PC-3 (cell line): ENCODE measurements around the gene CAPN13. TPM values are rescaled to one million over a fixed set of nuclear protein-coding genes. Genes with fewer than 3 reads are reported as not detected.

Experiments used
- ATAC-seq: fragments of 200-7000 bp; cut with Tn5 transposase; 2 replicates; pipeline ENCODE4 v1.9.1; 2020; ENCODE audit warnings: mild to moderate bottlenecking, moderate library complexity
- BruUV-seq: library from RNA; stranded (reverse); fragments of 400-500 nt; replicated peaks from 2 replicates; lab custom pipeline; 2021; lab: Mats Ljungman, UMichigan
- CTCF ChIA-PET: fragments of 300-600 bp; sonication (Branson Sonifier 250); formaldehyde crosslinking; loops from one replicate; lab custom pipeline; 2022; ENCODE audit warnings: antibody characterized with exemption; lab: Charles Lee
- POLR2A ChIA-PET: fragments of 300-600 bp; sonication (Branson Sonifier 250); formaldehyde crosslinking; loops from one replicate; lab custom pipeline; 2022; ENCODE audit warnings: antibody characterized with exemption; ENCODE audit not compliant: unreplicated experiment; lab: Charles Lee
- DNase-seq: peaks from one replicate; pipeline ENCODE4 v3.0.0-alpha.2; 2015
- H2AFZ ChIP-seq: fragments of 300-600 bp; sonication (generic); 2 replicates; pipeline ENCODE4 v1.6.0; 2016; ENCODE audit warnings: antibody characterized with exemption, low read length
- H3F3A ChIP-seq: fragments of 300-600 bp; sonication (generic); one replicate; pipeline ENCODE4 v1.6.0; 2017; ENCODE audit warnings: antibody characterized with exemption, low read length, control low read depth, mild to moderate bottlenecking; ENCODE audit not compliant: unreplicated experiment
- H3K27ac ChIP-seq: fragments of 300-600 bp; sonication (generic); 2 replicates; pipeline ENCODE4 v1.5.1; 2016; ENCODE audit warnings: mild to moderate bottlenecking, low read length
- H3K27me3 ChIP-seq: fragments of 300-600 bp; sonication (generic); 2 replicates; pipeline ENCODE4 v1.6.1; 2016; ENCODE audit warnings: low read length, mixed read lengths
- H3K36me3 ChIP-seq: fragments of 300-600 bp; sonication (generic); 2 replicates; pipeline ENCODE4 v1.6.1; 2016; ENCODE audit warnings: low read depth, mixed run types, low read length, mixed read lengths
- H3K4me1 ChIP-seq: fragments of 300-600 bp; sonication (generic); 2 replicates; pipeline ENCODE4 v1.5.1; 2016; ENCODE audit warnings: low read length; ENCODE audit not compliant: insufficient read depth
- H3K4me2 ChIP-seq: fragments of 300-600 bp; sonication (generic); 2 replicates; pipeline ENCODE4 v1.6.0; 2016; ENCODE audit warnings: low read length
- H3K4me3 ChIP-seq: fragments of 300-600 bp; sonication (generic); 2 replicates; pipeline ENCODE4 v1.5.1; 2016; ENCODE audit warnings: mild to moderate bottlenecking, low read length, mixed read lengths
- H3K79me2 ChIP-seq: fragments of 300-600 bp; sonication (generic); 2 replicates; pipeline ENCODE4 v1.6.1; 2017; ENCODE audit warnings: low read length, mixed read lengths
- H3K9ac ChIP-seq: fragments of 300-600 bp; sonication (generic); 2 replicates; pipeline ENCODE4 v1.6.0; 2016; ENCODE audit warnings: mild to moderate bottlenecking, low read length
- H3K9me2 ChIP-seq: fragments of 300-600 bp; sonication (generic); replicated peaks from 2 replicates; pipeline ENCODE4 v1.6.1; 2016; ENCODE audit warnings: mixed run types, low read length, mixed read lengths
- H3K9me3 ChIP-seq: fragments of 300-600 bp; sonication (generic); 2 replicates; pipeline ENCODE4 v1.6.1; 2016; ENCODE audit warnings: low read length, mixed read lengths
- H4K20me1 ChIP-seq: fragments of 300-600 bp; sonication (generic); 2 replicates; pipeline ENCODE4 v1.6.1; 2016; ENCODE audit warnings: low read length, mixed read lengths
- EZH2 ChIP-seq: fragments of 300-600 bp; sonication (generic); IDR thresholded peaks from one replicate; pipeline ENCODE4 v1.6.1; 2017; ENCODE audit warnings: antibody characterized with exemption, mild to moderate bottlenecking, low read length; ENCODE audit not compliant: unreplicated experiment
- EZH2phosphoT487 ChIP-seq: fragments of 300-600 bp; sonication (generic); IDR thresholded peaks from 2 replicates; pipeline ENCODE4 v1.6.1; 2018; ENCODE audit warnings: mild to moderate bottlenecking, antibody characterized with exemption, low read length, borderline replicate concordance
- intact Hi-C: fragments of 100-400 bp; cut with micrococcal nuclease; formaldehyde crosslinking; loops from 2 replicates; pipeline ENCODE4 v1.9.0; 2023
- total RNA-seq: library from RNA; depleted of rRNA; stranded (reverse); fragments of >200 nt; gene quantifications from 2 replicates; pipeline ENCODE4 v1.2.3, GENCODE V29; 2014
- TF ChIP-seq, protein P1 (sequence below): fragments of 300-600 bp; sonication (generic); conservative IDR thresholded peaks from 2 replicates; pipeline ENCODE4 v1.5.1; 2017; ENCODE audit warnings: antibody characterized with exemption, low read depth, mild to moderate bottlenecking, low read length

Gene CAPN13
- total RNA-seq, 1 experiment from 2014 or later: 0.44 TPM

DNA sequence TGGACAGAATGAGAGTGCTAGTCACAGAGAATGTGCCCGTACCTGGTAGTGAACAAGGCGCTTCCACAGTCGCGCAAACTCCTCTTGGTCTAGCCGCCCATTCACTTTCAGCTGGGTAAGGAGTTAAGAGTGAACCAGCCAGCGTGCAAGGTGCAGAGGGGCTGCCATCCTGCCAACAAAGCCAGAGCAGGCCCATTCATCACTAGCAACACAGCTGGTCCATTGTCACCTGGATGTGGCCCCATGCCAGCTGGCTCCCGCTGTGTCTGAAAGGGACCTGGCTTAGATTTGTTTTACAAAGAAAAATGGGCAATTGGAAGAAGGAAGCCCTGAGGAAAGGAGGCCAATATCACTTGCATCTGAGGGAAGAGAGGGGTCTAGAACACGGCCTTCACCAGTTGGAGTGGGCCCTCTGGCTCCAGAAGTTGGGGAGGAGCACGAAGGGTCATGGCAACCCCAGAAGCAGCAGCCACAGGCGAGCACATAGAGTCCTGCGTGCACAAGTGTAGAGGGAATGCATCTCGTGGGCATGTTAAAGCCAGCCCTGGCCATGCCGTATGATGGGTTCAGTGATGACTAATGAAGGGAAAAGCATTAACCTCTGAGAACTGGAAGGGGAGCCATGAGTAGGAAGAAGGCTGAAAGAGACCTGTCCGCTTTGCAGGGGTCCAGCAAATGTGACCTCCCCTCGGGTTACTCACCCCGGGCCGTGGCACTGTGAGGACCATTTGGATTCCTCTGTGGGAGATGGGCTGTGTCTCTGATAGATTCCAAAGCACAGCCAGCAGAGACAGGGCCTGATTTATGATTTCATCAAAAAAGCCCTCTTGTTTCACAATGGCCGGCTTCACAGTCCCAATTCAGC, 70.6 kb downstream of the CAPN13 start:
- Histone ChIP-seq H3K27ac (no peak overlapping the region), H3F3A (no peaks in the 10 kb centered on the region), H3K27me3 (peaks cover 60% of the 10 kb centered on the region), H3K79me2 (no peaks in the 10 kb centered on the region), H3K4me3 (no peak overlapping the region), H3K9me3 (no peaks in the 10 kb centered on the region), H3K9ac (no peak overlapping the region), H4K20me1 (no peaks in the 10 kb centered on the region), H3K4me1 (no peaks in the 10 kb centered on the region), H2AFZ (no peak overlapping the region), H3K4me2 (no peak overlapping the region), H3K36me3 (no peaks in the 10 kb centered on the region), H3K9me2 (no peaks in the 10 kb centered on the region)
- CTCF ChIA-PET: no interaction called here
- DNase-seq (no peak), ATAC-seq (no peak)
- intact Hi-C loops: no loop called here
- TF ChIP-seq, protein P1, sequence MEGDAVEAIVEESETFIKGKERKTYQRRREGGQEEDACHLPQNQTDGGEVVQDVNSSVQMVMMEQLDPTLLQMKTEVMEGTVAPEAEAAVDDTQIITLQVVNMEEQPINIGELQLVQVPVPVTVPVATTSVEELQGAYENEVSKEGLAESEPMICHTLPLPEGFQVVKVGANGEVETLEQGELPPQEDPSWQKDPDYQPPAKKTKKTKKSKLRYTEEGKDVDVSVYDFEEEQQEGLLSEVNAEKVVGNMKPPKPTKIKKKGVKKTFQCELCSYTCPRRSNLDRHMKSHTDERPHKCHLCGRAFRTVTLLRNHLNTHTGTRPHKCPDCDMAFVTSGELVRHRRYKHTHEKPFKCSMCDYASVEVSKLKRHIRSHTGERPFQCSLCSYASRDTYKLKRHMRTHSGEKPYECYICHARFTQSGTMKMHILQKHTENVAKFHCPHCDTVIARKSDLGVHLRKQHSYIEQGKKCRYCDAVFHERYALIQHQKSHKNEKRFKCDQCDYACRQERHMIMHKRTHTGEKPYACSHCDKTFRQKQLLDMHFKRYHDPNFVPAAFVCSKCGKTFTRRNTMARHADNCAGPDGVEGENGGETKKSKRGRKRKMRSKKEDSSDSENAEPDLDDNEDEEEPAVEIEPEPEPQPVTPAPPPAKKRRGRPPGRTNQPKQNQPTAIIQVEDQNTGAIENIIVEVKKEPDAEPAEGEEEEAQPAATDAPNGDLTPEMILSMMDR: no peak
- no peak for TF ChIP-seq EZH2phosphoT487
- no peak for TF ChIP-seq EZH2
- no TSS peak for BruUV-seq
- POLR2A ChIA-PET: no interaction called here

DNA sequence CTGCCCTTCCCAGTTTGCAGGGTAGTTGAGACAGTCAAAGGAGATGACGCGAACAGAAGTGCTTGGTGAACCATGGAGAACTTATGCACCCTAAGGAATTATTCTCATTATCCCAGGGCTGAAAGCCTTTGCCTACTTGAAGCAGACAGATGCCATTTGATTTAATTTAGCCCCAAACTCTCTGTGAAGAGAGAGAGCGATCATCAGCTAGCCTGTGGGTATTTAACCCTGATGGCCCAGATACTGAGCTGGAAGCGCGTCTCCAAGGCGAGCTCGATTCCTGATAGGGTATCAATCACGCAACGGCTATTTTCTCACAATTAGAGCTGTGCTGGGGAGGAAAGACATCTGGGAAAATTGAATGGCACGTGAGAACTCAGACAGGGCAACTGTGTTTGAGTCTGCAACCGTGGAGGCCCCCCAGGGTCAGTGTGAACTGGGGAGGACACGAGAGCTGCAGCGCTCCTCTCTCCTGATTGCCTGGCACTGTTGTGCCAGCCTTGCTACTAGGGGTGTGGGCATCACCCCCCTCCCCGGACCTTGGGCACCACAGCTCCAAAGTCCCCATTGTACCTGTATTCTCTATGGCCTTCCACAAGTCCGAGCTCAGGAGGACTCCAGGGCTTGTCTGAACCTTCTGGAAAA, 73.2 kb downstream of the CAPN13 start:
- Histone ChIP-seq H3K27me3 (peaks cover 81% of the 10 kb centered on the region), H3K9ac (no peak overlapping the region), H3K9me3 (no peaks in the 10 kb centered on the region), H3K79me2 (no peaks in the 10 kb centered on the region), H3K4me2 (no peak overlapping the region), H2AFZ (no peak overlapping the region), H3K9me2 (no peaks in the 10 kb centered on the region), H4K20me1 (no peaks in the 10 kb centered on the region), H3F3A (no peaks in the 10 kb centered on the region), H3K4me1 (no peaks in the 10 kb centered on the region), H3K36me3 (no peaks in the 10 kb centered on the region), H3K4me3 (no peak overlapping the region), H3K27ac (no peak overlapping the region)
- no TSS peak for BruUV-seq
- POLR2A ChIA-PET: no interaction called here
- no peak for TF ChIP-seq EZH2
- TF ChIP-seq EZH2phosphoT487: no peak
- TF ChIP-seq, protein P1: no peak
- ATAC-seq (no peak), DNase-seq (no peak)
- CTCF ChIA-PET: no interaction called here
- intact Hi-C loops: no loop called here

DNA sequence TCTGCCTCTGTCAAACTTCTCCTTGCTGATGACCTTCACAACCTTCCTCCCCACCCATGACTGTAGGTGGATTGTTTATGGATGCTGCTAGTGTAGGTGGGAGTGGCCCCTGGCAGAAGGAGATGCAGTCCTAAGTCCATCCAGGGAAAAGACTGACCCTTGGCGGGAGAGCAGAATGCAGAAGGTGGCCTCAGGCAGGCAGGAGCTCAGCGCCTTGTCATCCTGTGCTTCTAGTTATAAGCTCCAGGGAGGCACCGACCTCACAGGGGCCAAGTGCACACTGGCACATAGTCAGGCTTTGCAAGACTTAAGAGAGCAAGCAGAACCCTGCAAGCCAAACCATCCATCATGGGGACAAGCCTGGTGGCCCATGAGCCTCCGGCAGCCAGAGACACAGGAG, 74.4 kb downstream of the CAPN13 start:
- no peak for ATAC-seq
- Histone ChIP-seq H4K20me1 (no peaks in the 10 kb centered on the region), H3K4me3 (no peak overlapping the region), H3K9me3 (no peaks in the 10 kb centered on the region), H3K9ac (no peak overlapping the region), H3K4me1 (no peaks in the 10 kb centered on the region), H3K4me2 (no peak overlapping the region), H3K36me3 (no peaks in the 10 kb centered on the region), H2AFZ (no peak overlapping the region), H3K27ac (no peak overlapping the region), H3K27me3 (peaks cover 83% of the 10 kb centered on the region), H3K9me2 (no peaks in the 10 kb centered on the region), H3K79me2 (no peaks in the 10 kb centered on the region), H3F3A (no peaks in the 10 kb centered on the region)
- TF ChIP-seq EZH2phosphoT487 (no peak), EZH2 (no peak)
- TF ChIP-seq, protein P1: no peak
- CTCF ChIA-PET: no interaction called here
- intact Hi-C loops: no loop called here
- POLR2A ChIA-PET: no interaction called here
- no TSS peak for BruUV-seq
- DNase-seq: no peak
